ENCODE measurements around the gene DBP. TPM values are rescaled to one million over a fixed set of nuclear protein-coding genes. Genes with fewer than 3 reads are reported as not detected.

DBP gene
- total RNA-seq, 1 experiment from 2014 or later, result 12.6 TPM

DNA sequence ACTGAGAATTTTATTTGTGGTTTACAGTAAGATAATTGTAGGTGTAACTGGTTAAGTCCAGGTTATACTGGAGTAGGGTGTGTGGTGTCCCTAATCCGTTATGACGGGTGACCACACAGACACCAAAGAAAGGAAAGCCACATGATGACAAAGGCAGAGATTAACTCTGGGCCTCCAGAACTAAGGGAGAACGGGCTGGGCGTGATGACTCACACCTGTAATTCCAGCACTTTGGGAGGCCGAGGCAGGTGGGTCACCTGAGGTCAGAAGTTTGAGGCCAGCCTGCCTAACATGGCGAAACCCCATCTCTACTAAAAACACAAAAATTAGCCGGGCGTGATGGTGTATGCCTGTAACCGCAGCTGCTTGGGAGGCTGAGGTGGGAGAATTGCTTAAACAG lies 48.4 kb upstream of the DBP start:
- no peak for TF ChIP-seq CTCF (conservative IDR thresholded peaks at IDR 0.05)
- Histone ChIP-seq H2BK20ac (ENCODE audit: low read depth, low read length, poor library complexity, severe bottlenecking) (no peak overlapping the region), H3K14ac (ENCODE audit: insufficient read depth, low read length) (no peak overlapping the region), H3K18ac (ENCODE audit: insufficient read length, low read depth, low read length) (no peak overlapping the region), H4K91ac (ENCODE audit: insufficient read length, low read depth, low read length) (no peak overlapping the region), H3K4me1 (ENCODE audit: insufficient read depth, low read length) (no peaks in the 10 kb centered on the region), H3K4ac (ENCODE audit: low read depth, low read length) (no peak overlapping the region), H3K23me2 (ENCODE audit: insufficient read length, low read depth, low read length, poor library complexity, severe bottlenecking) (no peaks in the 10 kb centered on the region), H3K56ac (ENCODE audit: insufficient read length, low read depth, low read length) (no peak overlapping the region), H2BK5ac (ENCODE audit: insufficient read length, low read length) (no peak overlapping the region), H3K9ac (ENCODE audit: extremely low read depth, insufficient read length, low read length) (no peak overlapping the region), H3T11ph (ENCODE audit: low read length) (no peak overlapping the region), H2AFZ (ENCODE audit: low read length) (no peak overlapping the region), H4K5ac (ENCODE audit: insufficient read length, low read depth, low read length) (no peak overlapping the region), H2AK5ac (ENCODE audit: insufficient read length, low read length) (no peak overlapping the region), H3K27me3 (ENCODE audit: insufficient read depth, low read length) (no peaks in the 10 kb centered on the region; the same call in 1 of the 2 replicates), H3K79me1 (ENCODE audit: insufficient read depth, low read depth, low read length, poor library complexity, severe bottlenecking) (no peaks in the 10 kb centered on the region), H3K23ac (ENCODE audit: insufficient read length, low read depth, low read length) (no peak overlapping the region), H2BK120ac (ENCODE audit: low read depth, low read length, poor library complexity, severe bottlenecking) (no peak overlapping the region), H2BK12ac (ENCODE audit: insufficient read length, low read depth, low read length) (no peak overlapping the region), H2BK15ac (ENCODE audit: low read depth, low read length) (no peak overlapping the region), H4K8ac (replicated peaks; ENCODE audit: insufficient read length, low read depth, low read length) (no peak overlapping the region), H4K20me1 (ENCODE audit: control insufficient read depth, insufficient read depth, insufficient read length) (no peaks in the 10 kb centered on the region), H3K27ac (ENCODE audit: insufficient read length, low read depth, low read length) (no peak overlapping the region), H3K79me2 (ENCODE audit: insufficient read depth, low read length) (no peaks in the 10 kb centered on the region), H3K4me2 (ENCODE audit: insufficient read depth, insufficient read length, low read length) (no peak overlapping the region), H3K9me3 (ENCODE audit: control insufficient read depth, low read depth, low read length) (no peaks in the 10 kb centered on the region)
- H3K36me3 Mint-ChIP-seq (ENCODE audit: insufficient read depth in 1 of 3, low read depth in 3 of 3), result no peaks in the 10 kb centered on the region; a peak in 1 of 7 replicates
- WGBS (ENCODE audit: extremely low coverage, insufficient read length, low lambda C conversion rate), result no CpG with 5 or more reads among the region's 9 CpGs
- H3K27me3 Mint-ChIP-seq (ENCODE audit: low read depth), result peaks cover 5% of the 10 kb centered on the region
- H3K9me3 Mint-ChIP-seq, result no peaks in the 10 kb centered on the region
- H3K4me1 Mint-ChIP-seq, result peaks cover 3 to 9% of the 10 kb centered on the region in 2 experiments
- 0 out of 7 replicates have a peak overlapping the region, but pooled peaks of 1 of the 3 experiments have one; percentile 20 for H3K27ac Mint-ChIP-seq
- no peak for DNase-seq
- no peak overlapping the region for H3K4me3 Mint-ChIP-seq
